ENCODE measurements around the gene NEUROG1. TPM values are rescaled to one million over a fixed set of nuclear protein-coding genes. Genes with fewer than 3 reads are reported as not detected.

The NEUROG1 gene
- total RNA-seq, 2 donors from 2014 or later = not detected

DNA sequence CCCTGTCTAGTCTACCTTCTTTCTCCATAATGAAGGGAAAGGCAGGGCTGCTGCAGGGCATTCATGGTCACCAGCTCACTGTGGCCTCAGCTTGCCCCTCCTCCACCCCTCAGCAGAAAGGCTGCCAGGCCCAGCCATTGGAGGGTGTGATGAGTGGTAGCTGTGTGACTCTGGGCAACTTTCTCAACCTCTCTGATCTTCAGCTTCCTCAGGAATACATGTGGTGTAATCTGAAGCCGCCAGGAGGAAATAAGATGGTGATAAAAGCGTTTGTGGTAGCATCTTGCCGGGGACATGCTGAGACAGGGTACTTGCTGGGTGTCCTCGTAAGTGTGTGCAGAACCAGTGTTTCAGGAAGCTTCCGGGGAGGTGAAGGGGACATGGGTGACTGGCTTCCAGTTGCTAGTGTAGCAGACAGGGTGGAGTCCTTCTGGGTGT lies 33.2 kb upstream of the NEUROG1 start:
- H3K36me3 Mint-ChIP-seq (ENCODE audit: low read depth) = no peaks in the 10 kb centered on the region
- no peak for ATAC-seq (replicated peaks)
- no peak overlapping the region for H3K4me3 Mint-ChIP-seq
- no peak overlapping the region for H3K27ac Mint-ChIP-seq
- peaks cover 8% of the 10 kb centered on the region for H3K27me3 Mint-ChIP-seq
- H3K4me1 Mint-ChIP-seq = no peaks in the 10 kb centered on the region
- H3K9me3 Mint-ChIP-seq = no peaks in the 10 kb centered on the region

DNA sequence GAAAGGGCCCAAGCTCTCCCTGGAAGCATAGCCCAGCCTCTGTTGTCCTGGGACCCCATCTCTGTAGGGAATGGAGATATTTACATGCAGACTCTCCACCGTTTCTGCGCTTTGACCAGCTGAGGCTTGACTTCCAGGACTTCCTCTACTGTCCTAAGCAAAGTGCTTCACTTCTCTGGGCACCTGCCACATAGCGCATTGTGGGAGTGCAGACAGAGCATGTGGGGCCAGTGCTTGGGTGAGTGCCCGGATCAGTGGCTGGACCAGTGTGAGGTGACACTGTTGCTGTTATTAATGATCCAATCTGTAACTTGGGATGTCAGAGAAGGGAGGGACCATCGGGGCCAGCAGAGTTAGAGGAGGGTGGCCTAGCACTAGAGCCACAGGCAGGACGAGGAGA lies 32.5 kb upstream of the NEUROG1 start:
- ATAC-seq (replicated peaks) = no peak
- Mint-ChIP-seq H3K9me3 (no peaks in the 10 kb centered on the region), H3K4me1 (no peaks in the 10 kb centered on the region), H3K36me3 (ENCODE audit: low read depth) (no peaks in the 10 kb centered on the region), H3K27ac (no peak overlapping the region), H3K4me3 (no peak overlapping the region), H3K27me3 (peaks cover 8% of the 10 kb centered on the region)

DNA sequence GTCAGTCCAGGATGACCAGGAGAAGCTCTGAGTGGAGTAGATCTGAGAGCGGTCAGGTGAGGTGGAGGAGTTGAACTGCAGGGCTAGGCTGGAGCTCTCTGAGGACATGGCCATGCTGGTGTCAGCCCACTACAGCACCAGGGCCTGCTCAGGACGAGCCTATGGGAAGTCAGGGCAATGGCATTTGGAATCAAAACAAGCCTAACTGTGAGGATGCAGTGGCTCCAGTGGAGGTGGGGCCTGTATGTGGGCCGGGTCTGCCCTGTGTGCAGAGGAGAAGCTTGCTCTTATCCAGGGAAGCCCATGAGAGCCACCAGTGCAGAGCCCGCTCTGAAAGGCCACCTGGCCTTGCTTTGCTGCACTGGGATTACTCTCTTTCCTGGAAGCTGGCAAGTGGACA lies 31.9 kb upstream of the NEUROG1 start:
- Mint-ChIP-seq H3K4me3 (no peak overlapping the region), H3K27me3 (peaks cover 8% of the 10 kb centered on the region), H3K27ac (no peak overlapping the region), H3K36me3 (ENCODE audit: low read depth) (no peaks in the 10 kb centered on the region), H3K9me3 (no peaks in the 10 kb centered on the region), H3K4me1 (no peaks in the 10 kb centered on the region)
- ATAC-seq (replicated peaks) = no peak

DNA sequence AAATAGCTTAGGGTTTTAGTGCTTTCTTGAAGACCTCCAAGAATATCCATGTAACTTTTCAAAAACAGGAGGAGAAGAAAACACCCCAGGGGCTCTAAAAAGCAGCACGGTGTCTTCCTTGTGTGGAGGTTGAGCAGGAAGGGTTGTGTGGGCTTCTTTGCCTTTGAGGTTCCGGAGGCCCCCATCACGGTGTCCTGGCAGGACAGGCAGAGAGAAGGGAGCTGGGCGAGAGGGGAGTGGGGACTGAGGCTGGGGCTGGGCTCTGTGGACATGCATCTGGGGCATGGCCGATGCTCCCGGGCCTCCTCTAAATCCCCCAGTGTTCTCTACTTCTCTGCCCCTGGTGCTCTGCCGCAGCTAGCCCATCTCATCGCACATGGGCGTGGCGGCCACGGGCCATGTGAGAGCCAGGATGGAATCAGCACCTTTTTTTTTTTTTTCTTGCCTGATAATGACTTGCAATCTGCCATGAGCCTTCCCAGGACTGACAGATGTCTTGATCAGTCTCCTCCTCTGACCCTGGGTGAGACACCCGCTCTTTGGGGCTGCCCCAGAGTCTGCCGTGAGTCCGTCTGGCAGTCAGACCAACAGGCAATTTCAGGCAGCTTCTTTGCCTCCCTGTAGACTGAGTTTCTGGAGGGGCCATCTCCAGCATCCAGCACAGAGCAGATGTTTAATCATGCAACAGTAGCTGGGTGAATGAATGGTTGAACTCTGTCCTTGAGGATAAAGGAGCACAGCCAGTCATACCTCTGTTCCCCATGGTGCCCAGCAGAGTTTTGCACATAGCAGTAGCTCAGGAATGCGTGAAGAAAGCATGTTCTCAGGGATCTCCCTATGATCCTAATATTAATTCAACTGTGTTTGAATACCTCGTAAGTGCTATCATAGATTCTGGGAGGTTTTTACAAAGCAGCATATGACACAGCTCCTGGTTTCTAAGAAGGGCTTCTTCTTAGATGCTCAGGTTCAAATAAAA lies 30.9 kb upstream of the NEUROG1 start:
- Mint-ChIP-seq H3K27me3 (no peaks in the 10 kb centered on the region), H3K4me1 (no peaks in the 10 kb centered on the region), H3K4me3 (no peak overlapping the region), H3K27ac (no peak overlapping the region), H3K9me3 (no peaks in the 10 kb centered on the region), H3K36me3 (ENCODE audit: low read depth) (no peaks in the 10 kb centered on the region)
- ATAC-seq (replicated peaks) = no peak

DNA sequence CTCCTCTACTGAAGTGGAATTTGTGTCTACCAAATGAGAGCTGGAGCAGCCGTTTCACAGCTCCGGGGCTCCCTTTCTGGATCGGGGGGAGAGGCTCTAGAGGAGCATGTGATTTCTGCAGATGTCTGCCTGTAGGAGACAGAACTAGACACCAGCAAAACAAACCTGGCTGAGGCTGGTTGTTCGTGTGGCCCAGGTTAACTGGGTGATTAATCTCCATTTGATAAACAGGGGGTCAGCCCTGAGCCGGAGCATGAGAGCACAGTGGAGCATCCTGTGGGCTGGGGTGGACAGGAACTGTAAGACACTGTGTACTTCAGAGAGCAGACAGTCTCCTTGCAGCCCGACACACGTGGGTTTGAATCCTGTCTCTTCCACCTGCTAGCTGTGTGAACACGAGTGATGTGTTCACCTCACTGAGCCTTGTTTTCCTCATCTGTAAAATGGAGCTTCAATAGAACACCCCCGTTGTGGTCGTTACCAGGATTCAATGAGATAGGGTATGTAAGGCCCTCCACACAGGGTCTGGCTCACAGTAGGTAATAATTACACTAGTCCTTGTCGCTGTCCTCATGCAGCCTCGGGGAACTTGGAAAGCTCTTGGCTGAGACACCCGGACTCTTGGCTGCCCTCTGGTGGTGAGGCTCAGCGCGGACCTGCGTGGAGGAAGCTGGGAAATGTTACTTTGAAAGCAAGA lies 30.1 kb upstream of the NEUROG1 start:
- no peak overlapping the region for H3K27ac Mint-ChIP-seq
- H3K9me3 Mint-ChIP-seq = no peaks in the 10 kb centered on the region
- H3K36me3 Mint-ChIP-seq (ENCODE audit: low read depth) = no peaks in the 10 kb centered on the region
- H3K27me3 Mint-ChIP-seq = no peaks in the 10 kb centered on the region
- peaks cover under 1% of the 10 kb centered on the region for H3K4me1 Mint-ChIP-seq
- peak; percentile 64 for ATAC-seq (replicated peaks)
- H3K4me3 Mint-ChIP-seq = no peak overlapping the region

DNA sequence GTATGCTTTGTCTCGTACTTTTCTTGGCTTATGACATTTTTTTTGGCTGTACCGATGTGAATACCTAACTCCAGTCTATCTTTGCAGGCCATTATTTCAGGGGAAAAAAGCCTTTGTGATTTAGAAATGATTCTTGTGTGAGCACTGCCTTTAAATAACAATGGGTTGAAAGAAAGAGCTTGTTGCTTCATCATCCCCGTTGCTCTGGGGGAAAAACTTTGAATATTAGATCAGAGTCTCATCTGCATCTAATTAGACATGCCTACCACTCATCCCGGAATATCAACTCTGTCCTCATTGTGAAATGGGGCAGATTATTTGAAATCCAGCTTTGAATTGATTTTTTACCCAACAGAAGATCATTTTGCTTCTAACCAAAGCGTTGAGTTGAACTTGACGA lies 29.5 kb upstream of the NEUROG1 start:
- no peaks in the 10 kb centered on the region for H3K9me3 Mint-ChIP-seq
- no peak overlapping the region for H3K4me3 Mint-ChIP-seq
- no peaks in the 10 kb centered on the region for H3K36me3 Mint-ChIP-seq (ENCODE audit: low read depth)
- peaks cover 4% of the 10 kb centered on the region for H3K4me1 Mint-ChIP-seq
- ATAC-seq (replicated peaks) = no peak
- no peak overlapping the region for H3K27ac Mint-ChIP-seq
- peaks cover 2% of the 10 kb centered on the region for H3K27me3 Mint-ChIP-seq

DNA sequence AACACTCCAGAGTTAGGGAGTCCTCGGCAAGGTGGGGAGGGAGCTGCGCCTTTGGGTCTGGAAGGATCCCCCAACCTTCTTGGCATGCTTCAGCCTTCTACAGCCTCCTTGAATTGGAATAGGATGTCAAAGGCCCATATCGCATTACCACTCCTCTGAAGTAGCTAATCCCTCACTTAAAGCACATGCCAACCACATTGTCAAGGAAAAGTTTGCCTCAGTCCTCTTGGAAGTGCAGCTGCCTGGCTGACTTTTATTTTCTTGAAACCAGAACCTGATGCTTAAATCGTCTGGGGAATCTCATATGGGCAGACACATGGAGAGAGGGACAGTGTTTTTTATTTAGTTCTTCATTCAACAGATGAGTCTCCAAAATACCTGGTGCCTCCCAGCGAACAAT lies 28.6 kb upstream of the NEUROG1 start:
- Mint-ChIP-seq H3K4me3 (no peak overlapping the region), H3K27ac (no peak overlapping the region), H3K4me1 (peaks cover 4% of the 10 kb centered on the region), H3K9me3 (no peaks in the 10 kb centered on the region), H3K27me3 (peaks cover 9% of the 10 kb centered on the region), H3K36me3 (ENCODE audit: low read depth) (no peaks in the 10 kb centered on the region)
- ATAC-seq (replicated peaks) = no peak

DNA sequence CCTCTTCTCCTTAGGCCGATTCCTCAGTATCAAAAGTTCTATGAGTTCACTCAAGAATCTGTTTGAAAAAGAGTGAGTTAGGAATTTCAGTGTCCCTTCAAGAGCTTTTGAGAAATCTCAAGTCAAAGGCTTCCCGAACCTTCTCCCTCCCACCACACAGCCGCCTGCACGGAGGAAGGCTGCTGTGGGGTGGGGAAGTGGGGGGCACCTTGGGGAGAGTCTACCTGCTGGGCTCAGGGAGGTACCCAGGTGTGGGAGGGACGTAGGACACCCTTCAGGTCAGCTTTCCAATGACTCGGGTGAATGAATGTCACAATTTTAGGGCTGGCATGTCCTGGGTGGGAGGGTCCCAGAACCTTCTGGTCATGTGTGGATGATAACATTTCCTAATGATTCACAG lies 25.5 kb upstream of the NEUROG1 start:
- Mint-ChIP-seq H3K4me3 (no peak overlapping the region), H3K36me3 (ENCODE audit: low read depth) (no peaks in the 10 kb centered on the region), H3K27ac (no peak overlapping the region), H3K9me3 (no peaks in the 10 kb centered on the region), H3K27me3 (peaks cover 25% of the 10 kb centered on the region), H3K4me1 (peaks cover 4% of the 10 kb centered on the region)
- no peak for ATAC-seq (replicated peaks)

DNA sequence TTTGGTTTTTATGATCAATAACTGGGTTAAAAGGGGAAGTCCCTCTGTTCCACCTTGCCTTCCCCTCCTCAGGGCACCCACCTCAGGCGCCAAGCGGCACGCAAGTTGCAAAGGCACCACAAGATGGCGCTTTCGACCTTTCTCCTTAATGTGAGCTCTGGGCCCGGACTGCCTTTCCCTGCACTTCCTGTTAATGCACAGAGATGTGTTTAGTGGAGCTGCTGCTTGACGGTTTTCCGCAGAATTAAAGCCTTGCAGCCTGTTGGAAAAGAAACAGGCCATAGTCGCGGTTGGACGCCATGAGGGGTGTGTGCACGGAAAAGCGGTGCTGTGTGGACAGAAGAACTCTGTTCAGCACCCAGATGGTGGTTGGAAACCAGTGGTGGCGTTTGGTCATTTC lies 25.1 kb upstream of the NEUROG1 start:
- no peak overlapping the region for H3K27ac Mint-ChIP-seq
- H3K4me3 Mint-ChIP-seq = no peak overlapping the region
- no peaks in the 10 kb centered on the region for H3K9me3 Mint-ChIP-seq
- H3K27me3 Mint-ChIP-seq = peaks cover 28% of the 10 kb centered on the region
- peaks cover 4% of the 10 kb centered on the region for H3K4me1 Mint-ChIP-seq
- peak; percentile 89 for ATAC-seq (replicated peaks)
- no peaks in the 10 kb centered on the region for H3K36me3 Mint-ChIP-seq (ENCODE audit: low read depth)

DNA sequence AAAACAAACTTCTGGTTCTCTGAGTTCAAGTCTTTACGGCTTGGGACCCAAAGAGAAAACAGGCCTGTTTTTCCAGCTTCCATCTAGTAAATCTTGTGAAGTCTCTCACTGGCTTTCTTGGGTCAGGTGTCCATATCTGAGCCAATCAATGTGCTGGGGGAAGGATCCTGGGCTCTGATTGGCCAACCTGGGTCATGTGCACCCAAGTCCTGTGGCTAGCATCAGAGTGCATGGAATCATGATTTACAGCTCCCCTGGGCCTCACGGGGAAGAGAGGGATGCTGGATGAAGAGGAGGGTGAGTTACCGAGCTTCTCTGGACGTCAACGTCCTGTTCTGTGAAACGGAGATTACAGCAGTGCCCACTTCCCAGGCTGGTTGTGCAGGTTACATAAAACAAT lies 23.6 kb upstream of the NEUROG1 start:
- H3K9me3 Mint-ChIP-seq = no peaks in the 10 kb centered on the region
- peak; percentile 36 for ATAC-seq (replicated peaks)
- H3K4me3 Mint-ChIP-seq = no peak overlapping the region
- H3K36me3 Mint-ChIP-seq (ENCODE audit: low read depth) = no peaks in the 10 kb centered on the region
- no peak overlapping the region for H3K27ac Mint-ChIP-seq
- H3K4me1 Mint-ChIP-seq = peaks cover 4% of the 10 kb centered on the region
- H3K27me3 Mint-ChIP-seq = peaks cover 31% of the 10 kb centered on the region

DNA sequence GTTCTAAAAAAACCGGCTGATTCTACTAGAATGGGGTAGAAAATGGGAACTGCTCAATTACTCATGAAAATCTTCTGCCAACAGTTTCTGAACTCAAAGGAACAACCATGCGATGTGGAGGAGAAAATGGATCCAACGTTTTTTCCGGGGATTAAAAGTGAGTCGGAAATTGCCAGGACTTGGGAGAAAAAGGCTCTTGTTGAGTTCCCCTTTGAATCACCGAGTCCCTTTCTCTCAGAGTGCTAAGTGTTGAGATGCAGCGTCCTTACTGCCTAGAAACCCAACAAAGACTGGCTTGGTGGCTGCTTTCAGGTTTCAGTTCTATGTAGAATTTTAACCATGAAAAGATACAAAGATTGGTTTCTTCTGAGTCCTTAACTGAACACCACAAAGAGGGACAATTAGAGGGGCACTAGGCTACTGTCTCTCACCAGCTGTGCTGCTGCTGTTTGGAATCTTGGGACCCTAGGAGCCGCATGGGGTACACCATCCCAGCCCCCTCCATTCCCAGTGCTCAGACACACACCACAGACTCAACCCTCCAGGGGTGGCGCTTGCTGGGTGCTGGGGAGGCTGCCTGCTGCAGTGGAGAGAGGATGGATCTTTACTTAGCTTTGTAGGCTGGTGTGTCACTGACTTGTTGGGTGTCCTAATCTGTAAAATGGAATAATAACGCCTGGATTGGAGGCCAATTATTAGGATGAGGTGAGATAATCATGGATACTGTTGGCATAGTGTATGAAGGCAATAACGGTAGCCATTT lies 21.5 kb upstream of the NEUROG1 start:
- peaks cover 35% of the 10 kb centered on the region for H3K27me3 Mint-ChIP-seq
- ATAC-seq (replicated peaks) = no peak
- no peak overlapping the region for H3K27ac Mint-ChIP-seq
- H3K4me1 Mint-ChIP-seq = peaks cover 4% of the 10 kb centered on the region
- H3K4me3 Mint-ChIP-seq = no peak overlapping the region
- no peaks in the 10 kb centered on the region for H3K36me3 Mint-ChIP-seq (ENCODE audit: low read depth)
- no peaks in the 10 kb centered on the region for H3K9me3 Mint-ChIP-seq

DNA sequence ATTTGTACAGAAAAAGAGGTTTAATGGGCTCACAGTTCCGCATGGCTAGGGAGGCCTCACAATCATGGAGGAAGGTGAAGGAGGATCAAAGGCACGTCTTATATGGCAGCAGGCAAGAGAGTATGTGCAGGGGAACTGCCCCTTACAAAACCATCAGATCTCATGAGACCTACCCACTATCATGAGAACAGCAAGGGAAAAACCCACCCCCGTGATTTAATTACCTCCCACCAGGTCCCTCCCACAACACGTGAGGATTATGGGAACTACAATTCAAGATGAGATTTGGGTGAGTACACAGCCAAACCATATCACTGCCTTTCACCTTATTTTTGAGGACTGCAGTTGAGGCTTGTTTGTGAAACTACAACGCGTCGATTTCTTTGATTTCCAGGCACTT lies 20.9 kb upstream of the NEUROG1 start:
- Mint-ChIP-seq H3K36me3 (ENCODE audit: low read depth) (no peaks in the 10 kb centered on the region), H3K27me3 (peaks cover 40% of the 10 kb centered on the region), H3K27ac (no peak overlapping the region), H3K4me1 (peaks cover 4% of the 10 kb centered on the region), H3K4me3 (no peak overlapping the region), H3K9me3 (no peaks in the 10 kb centered on the region)
- no peak for ATAC-seq (replicated peaks)

DNA sequence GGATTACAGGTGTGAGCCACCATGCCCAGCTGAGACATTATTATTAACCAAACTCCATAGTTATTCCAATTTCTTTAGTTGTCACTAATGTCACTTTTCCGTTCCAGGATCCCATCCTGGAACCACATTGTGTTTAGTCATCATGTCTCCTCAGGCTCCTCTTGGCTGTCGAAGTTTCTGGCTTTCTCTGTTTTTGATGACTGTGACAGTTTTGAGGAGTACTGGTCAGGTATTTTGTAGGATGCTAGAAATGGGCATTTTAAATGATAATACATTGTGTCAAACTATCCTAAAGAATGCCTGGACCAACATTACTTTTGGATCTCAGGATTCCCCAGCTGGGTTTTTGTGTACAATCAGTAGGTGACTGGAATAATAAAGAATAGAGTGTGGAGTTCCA lies 19.8 kb upstream of the NEUROG1 start:
- H3K27me3 Mint-ChIP-seq = peaks cover 44% of the 10 kb centered on the region
- H3K9me3 Mint-ChIP-seq = no peaks in the 10 kb centered on the region
- H3K4me3 Mint-ChIP-seq = no peak overlapping the region
- no peak for ATAC-seq (replicated peaks)
- no peak overlapping the region for H3K27ac Mint-ChIP-seq
- no peaks in the 10 kb centered on the region for H3K36me3 Mint-ChIP-seq (ENCODE audit: low read depth)
- H3K4me1 Mint-ChIP-seq = peaks cover under 1% of the 10 kb centered on the region

DNA sequence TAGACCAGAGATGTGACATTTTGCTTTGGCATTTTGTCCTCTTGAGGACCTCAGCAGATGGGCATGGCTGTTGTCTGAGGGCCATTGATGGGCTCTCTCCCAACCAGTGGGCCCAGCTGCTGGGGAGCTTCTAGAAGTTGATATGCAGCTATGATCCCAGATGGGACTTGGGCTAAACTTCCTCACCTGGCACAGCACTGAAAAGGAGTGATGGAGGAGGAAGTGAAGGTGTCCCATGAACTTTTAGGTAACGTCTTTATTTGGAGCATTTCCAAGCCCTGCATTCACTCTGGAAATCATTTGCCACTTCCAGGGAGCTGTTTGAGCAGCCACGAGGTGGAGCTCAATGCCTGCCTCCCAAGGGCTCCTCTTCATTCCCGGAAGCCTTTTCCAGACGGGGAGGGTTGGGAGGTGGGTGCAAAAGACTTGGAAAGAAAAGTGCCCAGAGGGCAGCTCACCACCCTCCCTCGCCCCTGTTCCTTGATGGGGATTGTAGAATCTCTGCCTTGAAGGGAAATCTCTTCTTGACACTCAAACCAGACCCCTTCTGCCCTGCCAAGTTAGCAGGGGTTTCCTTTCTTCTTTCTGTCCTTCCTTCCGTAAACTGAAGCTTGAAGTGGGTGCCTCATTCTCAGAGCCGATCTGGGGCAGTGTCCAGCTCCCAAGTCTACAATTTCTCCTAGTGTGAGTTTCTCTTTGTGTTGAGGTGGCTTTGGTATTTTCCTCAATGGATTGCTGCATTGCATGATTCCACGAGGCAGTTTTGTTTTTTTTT lies 18.1 kb upstream of the NEUROG1 start:
- no peaks in the 10 kb centered on the region for H3K9me3 Mint-ChIP-seq
- no peaks in the 10 kb centered on the region for H3K4me1 Mint-ChIP-seq
- ATAC-seq (replicated peaks) = no peak
- H3K4me3 Mint-ChIP-seq = no peak overlapping the region
- H3K36me3 Mint-ChIP-seq (ENCODE audit: low read depth) = no peaks in the 10 kb centered on the region
- peaks cover 42% of the 10 kb centered on the region for H3K27me3 Mint-ChIP-seq
- H3K27ac Mint-ChIP-seq = no peak overlapping the region
